SU-DHL-6 (cell line): ENCODE data around the gene COP1.

Experiments
- EZH2phosphoT487 ChIP-seq: fragments of 200-600 bp; sonication (generic), shearing (Covaris generic); conservative IDR thresholded peaks from 2 replicates; pipeline ENCODE4 v1.6.1; 2018; ENCODE audit warnings: mild to moderate bottlenecking, antibody characterized with exemption, low read length, moderate library complexity, mixed read lengths
- TF ChIP-seq, protein P1 (sequence below): fragments of 200-600 bp; sonication (generic); IDR thresholded peaks from one replicate; pipeline ENCODE4 v1.5.1; 2017; ENCODE audit warnings: antibody characterized with exemption, mild to moderate bottlenecking, low read length, moderate library complexity; ENCODE audit not compliant: insufficient read depth, poor library complexity, severe bottlenecking

GRCh38 chr1:176188604-176189003, 18.5 kb downstream of the COP1 start:
- TF ChIP-seq, protein P1, sequence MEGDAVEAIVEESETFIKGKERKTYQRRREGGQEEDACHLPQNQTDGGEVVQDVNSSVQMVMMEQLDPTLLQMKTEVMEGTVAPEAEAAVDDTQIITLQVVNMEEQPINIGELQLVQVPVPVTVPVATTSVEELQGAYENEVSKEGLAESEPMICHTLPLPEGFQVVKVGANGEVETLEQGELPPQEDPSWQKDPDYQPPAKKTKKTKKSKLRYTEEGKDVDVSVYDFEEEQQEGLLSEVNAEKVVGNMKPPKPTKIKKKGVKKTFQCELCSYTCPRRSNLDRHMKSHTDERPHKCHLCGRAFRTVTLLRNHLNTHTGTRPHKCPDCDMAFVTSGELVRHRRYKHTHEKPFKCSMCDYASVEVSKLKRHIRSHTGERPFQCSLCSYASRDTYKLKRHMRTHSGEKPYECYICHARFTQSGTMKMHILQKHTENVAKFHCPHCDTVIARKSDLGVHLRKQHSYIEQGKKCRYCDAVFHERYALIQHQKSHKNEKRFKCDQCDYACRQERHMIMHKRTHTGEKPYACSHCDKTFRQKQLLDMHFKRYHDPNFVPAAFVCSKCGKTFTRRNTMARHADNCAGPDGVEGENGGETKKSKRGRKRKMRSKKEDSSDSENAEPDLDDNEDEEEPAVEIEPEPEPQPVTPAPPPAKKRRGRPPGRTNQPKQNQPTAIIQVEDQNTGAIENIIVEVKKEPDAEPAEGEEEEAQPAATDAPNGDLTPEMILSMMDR, result no peak
- no peak for TF ChIP-seq EZH2phosphoT487
